WERI-Rb-1 (cell line): ENCODE results near the gene SH3RF3.

Experiments used
- DNase-seq: peaks from one replicate; pipeline ENCODE4 v3.0.0-alpha.2; 2020
- H3K27ac ChIP-seq: fragments of 250-450 bp; sonication (Bioruptor Pico); 2 replicates; pipeline ENCODE4 v1.5.1; 2020; ENCODE audit warnings: mild to moderate bottlenecking, moderate library complexity
- H3K27me3 ChIP-seq: fragments of 250-450 bp; sonication (Bioruptor Pico); 2 replicates; pipeline ENCODE4 v1.5.1; 2021; ENCODE audit warnings: mild to moderate bottlenecking, low read depth, moderate library complexity; ENCODE audit not compliant: insufficient read depth, severe bottlenecking
- H3K36me3 ChIP-seq: fragments of 250-450 bp; sonication (Bioruptor Pico); 2 replicates; pipeline ENCODE4 v1.5.1; 2020; ENCODE audit warnings: mild to moderate bottlenecking, moderate library complexity
- H3K4me3 ChIP-seq: 2 replicates; pipeline ENCODE4 v1.5.1; 2011; ENCODE audit warnings: low read depth, mild to moderate bottlenecking, control low read depth, low read length
- H3K9me3 ChIP-seq: fragments of 250-450 bp; sonication (Bioruptor Pico); 2 replicates; pipeline ENCODE4 v1.5.1; 2021; ENCODE audit warnings: mild to moderate bottlenecking, moderate library complexity; ENCODE audit not compliant: severe bottlenecking
- TF ChIP-seq, protein P1 (sequence below): IDR thresholded peaks from 2 replicates; pipeline ENCODE4 v1.5.1; 2011; ENCODE audit warnings: low read depth, mild to moderate bottlenecking, control low read depth, inconsistent platforms, low read length

SH3RF3 gene

GRCh38 chr2:109444916-109445315 lies 315.9 kb downstream of the SH3RF3 start:
- H3K36me3 ChIP-seq, result no peaks in the 10 kb centered on the region
- H3K9me3 ChIP-seq, result peaks cover 14% of the 10 kb centered on the region
- no peak overlapping the region for H3K27ac ChIP-seq
- no peak overlapping the region for H3K4me3 ChIP-seq
- TF ChIP-seq, protein P1, sequence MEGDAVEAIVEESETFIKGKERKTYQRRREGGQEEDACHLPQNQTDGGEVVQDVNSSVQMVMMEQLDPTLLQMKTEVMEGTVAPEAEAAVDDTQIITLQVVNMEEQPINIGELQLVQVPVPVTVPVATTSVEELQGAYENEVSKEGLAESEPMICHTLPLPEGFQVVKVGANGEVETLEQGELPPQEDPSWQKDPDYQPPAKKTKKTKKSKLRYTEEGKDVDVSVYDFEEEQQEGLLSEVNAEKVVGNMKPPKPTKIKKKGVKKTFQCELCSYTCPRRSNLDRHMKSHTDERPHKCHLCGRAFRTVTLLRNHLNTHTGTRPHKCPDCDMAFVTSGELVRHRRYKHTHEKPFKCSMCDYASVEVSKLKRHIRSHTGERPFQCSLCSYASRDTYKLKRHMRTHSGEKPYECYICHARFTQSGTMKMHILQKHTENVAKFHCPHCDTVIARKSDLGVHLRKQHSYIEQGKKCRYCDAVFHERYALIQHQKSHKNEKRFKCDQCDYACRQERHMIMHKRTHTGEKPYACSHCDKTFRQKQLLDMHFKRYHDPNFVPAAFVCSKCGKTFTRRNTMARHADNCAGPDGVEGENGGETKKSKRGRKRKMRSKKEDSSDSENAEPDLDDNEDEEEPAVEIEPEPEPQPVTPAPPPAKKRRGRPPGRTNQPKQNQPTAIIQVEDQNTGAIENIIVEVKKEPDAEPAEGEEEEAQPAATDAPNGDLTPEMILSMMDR, result no peak
- H3K27me3 ChIP-seq, result no peaks in the 10 kb centered on the region
- DNase-seq, result no peak

GRCh38 chr2:109446278-109447131 lies 317.5 kb downstream of the SH3RF3 start:
- DNase-seq, result peak; percentile 26
- H3K4me3 ChIP-seq, result no peak overlapping the region
- peak overlapping the region; percentile 77 for H3K27ac ChIP-seq
- H3K27me3 ChIP-seq, result no peaks in the 10 kb centered on the region
- peaks cover 14% of the 10 kb centered on the region for H3K9me3 ChIP-seq
- TF ChIP-seq, protein P1, result no peak
- H3K36me3 ChIP-seq, result no peaks in the 10 kb centered on the region

DNA sequence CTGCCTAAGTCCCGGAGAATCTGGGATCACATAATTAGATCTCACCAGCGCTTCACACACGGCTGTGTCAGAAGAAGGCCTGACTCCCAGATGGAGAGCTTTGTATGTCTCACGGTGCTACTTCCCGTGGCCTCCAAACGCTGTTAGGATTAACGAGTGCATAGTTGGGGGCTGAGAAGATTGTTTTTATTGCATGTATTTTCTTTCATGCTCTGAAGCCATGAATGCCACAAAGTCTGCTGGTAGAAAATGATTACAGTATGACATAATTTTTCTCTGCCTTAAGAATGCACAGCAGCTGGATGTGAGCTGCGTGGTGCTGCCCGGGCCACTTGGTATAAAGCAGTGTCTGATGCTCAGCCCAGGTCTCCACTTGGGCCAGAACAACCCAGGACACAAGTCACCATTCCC lies 318.3 kb downstream of the SH3RF3 start:
- no peaks in the 10 kb centered on the region for H3K36me3 ChIP-seq
- H3K4me3 ChIP-seq, result peak overlapping the region; percentile 3; the same call in 1 of the 2 replicates
- peak overlapping the region; percentile 77 for H3K27ac ChIP-seq
- TF ChIP-seq, protein P1, result no peak
- DNase-seq, result peak; percentile 72
- no peaks in the 10 kb centered on the region for H3K27me3 ChIP-seq
- H3K9me3 ChIP-seq, result peaks cover 14% of the 10 kb centered on the region

GRCh38 chr2:109447776-109448175 lies 318.8 kb downstream of the SH3RF3 start:
- Histone ChIP-seq H3K27ac (peak overlapping the region; percentile 77), H3K4me3 (no peak overlapping the region), H3K36me3 (no peaks in the 10 kb centered on the region), H3K9me3 (peaks cover 12% of the 10 kb centered on the region), H3K27me3 (no peaks in the 10 kb centered on the region)
- DNase-seq, result peak; percentile 62
- TF ChIP-seq, protein P1, result no peak

GRCh38 chr2:109448207-109448606 lies 319.2 kb downstream of the SH3RF3 start:
- Histone ChIP-seq H3K27ac (peak overlapping the region; percentile 77), H3K4me3 (no peak overlapping the region), H3K27me3 (no peaks in the 10 kb centered on the region), H3K9me3 (peaks cover 8% of the 10 kb centered on the region), H3K36me3 (no peaks in the 10 kb centered on the region)
- no peak for DNase-seq
- TF ChIP-seq, protein P1, result no peak
